Measurements from ENCODE around the gene CLK1. TPM values are rescaled to one million over a fixed set of nuclear protein-coding genes. Genes with fewer than 3 reads are reported as not detected.

CLK1 gene
- total and polyA plus RNA-seq, 2 of the 8 experiments (the other 6 are each of a cell fraction or from before 2014, with no cell fraction given) = 22.3 to 35.2 TPM

GRCh38 chr2:200888704-200889625 lies 24.5 kb upstream of the CLK1 start, which contains the start of the genes NIF3L1 and PPIL3:
Gene NIF3L1 (plus strand): TSS chr2:200889371. CDS start chr2:200891944, 2,573 bp downstream.
Gene PPIL3 (minus strand): TSS chr2:200889077. CDS start chr2:200887615, 1,462 bp downstream.
- Histone ChIP-seq H3K4me2 (ENCODE audit: insufficient read depth in 1 of 2, low read depth in 2 of 2, low read length in 2 of 2) (peak within 1 kb of the TSS; percentile 77 to 91), H3K4me1 (replicated peaks in 1 of 4; ENCODE audit: control insufficient read depth in 3 of 4, insufficient read depth in 4 of 4, low read length in 3 of 4) (no peaks in the 10 kb centered on the region), H2BK120ac (replicated peaks; ENCODE audit: low read depth, low read length) (peak within 1 kb of the TSS; percentile 4), H3K36me3 (ENCODE audit: control insufficient read depth in 2 of 4, insufficient read depth in 4 of 4, low read length in 3 of 4) (peaks cover 4 to 32% (median 6%) of the 10 kb centered on the region in 4 experiments; a peak in 6 of 8 replicates), H4K8ac (ENCODE audit: extremely low read depth, insufficient read depth, low read length) (peak within 1 kb of the TSS; percentile 98), H3K27ac (ENCODE audit: low read depth, low read length) (peak within 1 kb of the TSS; percentile 97), H2BK5ac (ENCODE audit: low read depth, low read length) (peak within 1 kb of the TSS; percentile 98), H3K79me2 (ENCODE audit: control insufficient read depth in 1 of 2, insufficient read depth in 2 of 2, low read length in 2 of 2) (peaks cover 10 to 45% of the 10 kb centered on the region in 2 experiments), H3K14ac (ENCODE audit: insufficient read length) (no peak within 1 kb of the TSS), H2BK15ac (ENCODE audit: low read length) (no peak within 1 kb of the TSS; the same call in 1 of the 2 replicates), H3K4ac (replicated peaks; ENCODE audit: insufficient read length, low read depth, low read length) (peak within 1 kb of the TSS; percentile 89), H4K20me1 (replicated peaks in 1 of 2; ENCODE audit: control insufficient read depth in 1 of 2, insufficient read depth in 2 of 2, low read length in 2 of 2) (peaks cover 0 to 2% of the 10 kb centered on the region in 2 experiments), H2BK20ac (ENCODE audit: low read length) (no peak within 1 kb of the TSS), H3K79me1 (ENCODE audit: low read depth, low read length) (peaks cover 6% of the 10 kb centered on the region; the same call in 1 of the 2 replicates), H3K23ac (ENCODE audit: insufficient read length) (no peak within 1 kb of the TSS), H2BK12ac (ENCODE audit: low read depth, low read length) (peak within 1 kb of the TSS; percentile 1; the same call in 1 of the 2 replicates), H2AFZ (ENCODE audit: low read length) (peak within 1 kb of the TSS; percentile 97), H4K91ac (replicated peaks; ENCODE audit: insufficient read length, low read length) (peak within 1 kb of the TSS; percentile 97), H3K56ac (replicated peaks; ENCODE audit: insufficient read length, low read depth, low read length) (peak within 1 kb of the TSS; percentile 96), H3K9ac (replicated peaks in 1 of 4; ENCODE audit: extremely low read depth in 1 of 4, low read depth in 3 of 4, low read length in 3 of 4) (peak within 1 kb of the TSS; percentile 97 to 100 (median 98)), H3K18ac (ENCODE audit: extremely low read depth, low read length) (peak within 1 kb of the TSS; percentile 79), H4K5ac (ENCODE audit: insufficient read length, low read depth, low read length) (peak within 1 kb of the TSS; percentile 92), H2AK5ac (ENCODE audit: low read depth, low read length) (peak within 1 kb of the TSS; percentile 57), H3K9me3 (ENCODE audit: insufficient read depth in 2 of 2, low read depth in 1 of 2, low read length in 1 of 2) (no peaks in the 10 kb centered on the region), H3K23me2 (ENCODE audit: low read depth, low read length) (peaks cover 6% of the 10 kb centered on the region; the same call in 1 of the 2 replicates), H3K27me3 (replicated peaks in 1 of 4; ENCODE audit: control insufficient read depth in 3 of 4, extremely low read depth in 1 of 4, insufficient read depth in 3 of 4, low read length in 3 of 4) (no peaks in the 10 kb centered on the region), H3K4me3 (ENCODE audit: extremely low read depth in 1 of 4, insufficient read depth in 2 of 4, low read depth in 3 of 4, low read length in 4 of 4) (peak within 1 kb of the TSS; percentile 81 to 100 (median 93))
- DNase-seq (ENCODE audit: low read depth in 1 of 2, low spot score in 2 of 2) = peak; percentile 92 to 94
- ChIA-PET CTCF (ENCODE audit: partially characterized antibody) (interaction anchor here (0.6 to 2.0 kb wide), 4 partner anchors 12 to 345 kb away, joined by 3 to 13 read pairs (median 6); no protein-coding TSS in a partner anchor), POLR2A (ENCODE audit: partially characterized antibody) (interaction anchor here (0.6 to 3.2 kb wide), 40 partner anchors 9 to 956 kb away, joined by 3 to 53 read pairs (median 5); partner anchors contain the start of genes BZW1, CFLAR, CLK1 and HYCC2)
- FAIRE-seq = peak; percentile 68
- WGBS, 2 experiments (ENCODE audit: extremely low coverage in 1 of 2, insufficient coverage in 1 of 2, insufficient read length in 1 of 2, insufficient replicate concordance in 2 of 2, low coverage in 1 of 2, low lambda C conversion rate in 2 of 2, missing lambda C conversion rate in 1 of 2) = 1% methylated on average over 50 of the region's 50 CpGs; no CpG with 5 or more reads in 1 of the 2 experiments
- no peak for TF ChIP-seq MAFK (IDR thresholded peaks at IDR 0.05; ENCODE audit: low read depth, low read length)

Data from H1 (cell line).